RWPE2 (cell line): ENCODE data around the gene HHATL.

Experiments
- ATAC-seq: fragments of 200-7000 bp; cut with Tn5 transposase; 3 replicates; pipeline ENCODE4 v1.9.1; 2021; ENCODE audit warnings: low read depth
- DNase-seq: peaks from one replicate; pipeline ENCODE4 v3.0.0-alpha.2; 2020; ENCODE audit warnings: low spot score
- H3K27ac ChIP-seq: fragments of 450-650 bp; 2 replicates; pipeline ENCODE4 v1.5.1; 2017; ENCODE audit warnings: mild to moderate bottlenecking; ENCODE audit not compliant: poor library complexity, severe bottlenecking
- H3K27me3 ChIP-seq: fragments of 250-450 bp; sonication (Bioruptor Pico); 2 replicates; pipeline ENCODE4 v1.5.1; 2021; ENCODE audit warnings: mild to moderate bottlenecking, moderate library complexity; ENCODE audit not compliant: insufficient read depth, poor library complexity, severe bottlenecking
- H3K36me3 ChIP-seq: fragments of 250-450 bp; sonication (Bioruptor Pico); 2 replicates; pipeline ENCODE4 v1.5.1; 2020; ENCODE audit warnings: low read depth, mild to moderate bottlenecking, moderate library complexity
- H3K4me1 ChIP-seq: fragments of 250-450 bp; sonication (Bioruptor Pico); 2 replicates; pipeline ENCODE4 v1.5.1; 2021; ENCODE audit warnings: mild to moderate bottlenecking, moderate library complexity; ENCODE audit not compliant: insufficient read depth, poor library complexity, severe bottlenecking
- H3K4me3 ChIP-seq: fragments of 250-450 bp; sonication (Bioruptor Pico); 2 replicates; pipeline ENCODE4 v1.5.1; 2021; ENCODE audit warnings: mild to moderate bottlenecking, moderate library complexity; ENCODE audit not compliant: severe bottlenecking
- H3K9me3 ChIP-seq: fragments of 250-450 bp; sonication (Bioruptor Pico); 2 replicates; pipeline ENCODE4 v1.5.1; 2021; ENCODE audit warnings: mild to moderate bottlenecking, moderate library complexity; ENCODE audit not compliant: severe bottlenecking
- CTCF ChIP-seq: fragments of 450-650 bp; IDR thresholded peaks from one replicate; pipeline ENCODE4 v1.5.1; 2017; ENCODE audit warnings: mild to moderate bottlenecking, moderate library complexity; ENCODE audit not compliant: poor library complexity, severe bottlenecking

The HHATL gene

GRCh38 chr3:42697289-42698051, 5.1 kb downstream of the HHATL start:
- Histone ChIP-seq H3K4me1 (no peaks in the 10 kb centered on the region), H3K27ac (no peak overlapping the region), H3K27me3 (no peaks in the 10 kb centered on the region), H3K4me3 (no peak overlapping the region), H3K9me3 (no peaks in the 10 kb centered on the region), H3K36me3 (no peaks in the 10 kb centered on the region)
- ATAC-seq (no peak), DNase-seq (no peak)
- no peak for TF ChIP-seq CTCF

GRCh38 chr3:42696356-42697288, 6.0 kb downstream of the HHATL start:
- DNase-seq (no peak), ATAC-seq (no peak)
- TF ChIP-seq CTCF: no peak
- Histone ChIP-seq H3K27ac (no peak overlapping the region), H3K36me3 (no peaks in the 10 kb centered on the region), H3K27me3 (no peaks in the 10 kb centered on the region), H3K9me3 (no peaks in the 10 kb centered on the region), H3K4me3 (no peak overlapping the region), H3K4me1 (no peaks in the 10 kb centered on the region)

GRCh38 chr3:42694366-42694765, 8.2 kb downstream of the HHATL start:
- no peak for ATAC-seq

GRCh38 chr3:42693530-42693930, 9.1 kb downstream of the HHATL start:
- DNase-seq (no peak), ATAC-seq (no peak)
- H3K27ac ChIP-seq: no peak overlapping the region
- H3K4me3 ChIP-seq: no peak overlapping the region
- TF ChIP-seq CTCF: no peak
- H3K27me3 ChIP-seq: no peaks in the 10 kb centered on the region
- no peaks in the 10 kb centered on the region for H3K9me3 ChIP-seq
- no peaks in the 10 kb centered on the region for H3K36me3 ChIP-seq
- H3K4me1 ChIP-seq: no peaks in the 10 kb centered on the region

More at GRCh38 chr3:42694366-42694765, 8.2 kb downstream of the HHATL start:
- DNase-seq: no peak
- H3K4me3 ChIP-seq: no peak overlapping the region
- H3K9me3 ChIP-seq: no peaks in the 10 kb centered on the region
- no peak for TF ChIP-seq CTCF
- H3K4me1 ChIP-seq: no peaks in the 10 kb centered on the region
- no peak overlapping the region for H3K27ac ChIP-seq
- no peaks in the 10 kb centered on the region for H3K27me3 ChIP-seq
- H3K36me3 ChIP-seq: no peaks in the 10 kb centered on the region
